CD14-positive monocyte (primary cell): ENCODE data around the gene VKORC1L1. TPM values are rescaled to one million over a fixed set of nuclear protein-coding genes. Genes with fewer than 3 reads are reported as not detected.
A peak's percentile ranks its signal among the peaks of the same experiment; 100 is the strongest.
"Not testable (repeated sequence)": the region's sequence is repeated elsewhere in the genome, so short reads cannot be mapped to it uniquely, and the experiment has no call there.

Source experiments
- DNase-seq, 3 donors: peaks; one replicate each; pipeline ENCODE4 v3.0.0-alpha.2; 2011 to 2022
- H2AFZ ChIP-seq: 2 replicates; pipeline ENCODE4 v1.6.0; 2012; ENCODE audit warnings: mild to moderate bottlenecking, low read depth, low read length, inconsistent platforms; ENCODE audit not compliant: insufficient read depth, poor library complexity, severe bottlenecking
- H3K27ac ChIP-seq, 2 donors: 1 replicate in 1 of 2; 2 replicates in 1 of 2; pipeline ENCODE4 v1.5.1; 2012 to 2013; ENCODE audit warnings: low read length in 2 of 2, control low read depth in 1 of 2, inconsistent platforms in 1 of 2, low read depth in 1 of 2, mild to moderate bottlenecking in 1 of 2
- H3K27me3 ChIP-seq, 2 donors: one replicate each; pipeline versions ENCODE4 v1.6.0 to v1.6.1; 2011 to 2013; ENCODE audit warnings: low read length in 2 of 2; ENCODE audit not compliant: control insufficient read depth in 2 of 2, insufficient read depth in 2 of 2
- H3K36me3 ChIP-seq, 2 donors: replicated peaks in 1 of 2; 1 replicate in 1 of 2; 2 replicates in 1 of 2; pipeline versions ENCODE4 v1.5.1 to v1.6.1; 2012 to 2013; ENCODE audit warnings: low read length in 2 of 2, control low read depth in 1 of 2, inconsistent platforms in 1 of 2, mild to moderate bottlenecking in 1 of 2; ENCODE audit not compliant: insufficient read depth in 2 of 2, control insufficient read depth in 1 of 2
- H3K4me1 ChIP-seq, 2 donors: 1 replicate in 1 of 2; 2 replicates in 1 of 2; pipeline versions ENCODE4 v1.5.1 to v1.6.1; 2012 to 2013; ENCODE audit warnings: low read length in 2 of 2, control low read depth in 1 of 2, inconsistent platforms in 1 of 2, mild to moderate bottlenecking in 1 of 2, moderate library complexity in 1 of 2; ENCODE audit not compliant: insufficient read depth in 2 of 2, control insufficient read depth in 1 of 2
- H3K4me2 ChIP-seq: replicated peaks from 2 replicates; pipeline ENCODE3; 2012; ENCODE audit warnings: low read length, moderate library complexity, mild to moderate bottlenecking; ENCODE audit not compliant: poor library complexity, severe bottlenecking; ENCODE audit errors: extremely low read depth
- H3K4me3 ChIP-seq, 3 experiments: fragments of 200-600 bp in 1 of 3; sonication (generic) in 1 of 3; replicated peaks in 1 of 3; 1 replicate in 2 of 3; 2 replicates in 1 of 3; pipeline ENCODE4 v1.5.1; 2011 to 2013; ENCODE audit warnings: low read length in 3 of 3, mild to moderate bottlenecking in 3 of 3, control low read depth in 2 of 3, low read depth in 2 of 3, inconsistent platforms in 1 of 3, moderate library complexity in 1 of 3
- H3K79me2 ChIP-seq: 2 replicates; pipeline ENCODE4 v1.6.0; 2012; ENCODE audit warnings: mild to moderate bottlenecking, control low read depth, inconsistent platforms, low read length, moderate library complexity; ENCODE audit not compliant: insufficient read depth
- H3K9ac ChIP-seq: 2 replicates; pipeline ENCODE4 v1.6.0; 2017; ENCODE audit warnings: low read length, mild to moderate bottlenecking; ENCODE audit not compliant: insufficient read depth, poor library complexity, severe bottlenecking
- H3K9me3 ChIP-seq, 2 donors: replicated peaks in 1 of 2; 1 replicate in 1 of 2; 2 replicates in 1 of 2; pipeline versions ENCODE4 v1.5.1 to v1.6.1; 2012 to 2013; ENCODE audit warnings: low read length in 2 of 2, control low read depth in 1 of 2; ENCODE audit not compliant: control insufficient read depth in 1 of 2, insufficient read depth in 1 of 2
- H4K20me1 ChIP-seq: 2 replicates; pipeline ENCODE4 v1.6.0; 2012; ENCODE audit warnings: mild to moderate bottlenecking, low read length, control low read depth, moderate library complexity; ENCODE audit not compliant: insufficient read depth
- H3K27ac Mint-ChIP-seq, 7 donors: one replicate each; pipeline ENCODE4 v1.8.0; 2020; ENCODE audit warnings: mild to moderate bottlenecking in 7 of 7, mixed read lengths in 7 of 7, moderate library complexity in 6 of 7, inconsistent platforms in 2 of 7
- H3K27me3 Mint-ChIP-seq, 3 donors: one replicate each; pipeline ENCODE4 v1.8.0; 2021 to 2022; ENCODE audit warnings: low read depth in 3 of 3, mild to moderate bottlenecking in 3 of 3, mixed read lengths in 3 of 3, moderate library complexity in 3 of 3, inconsistent platforms in 1 of 3
- H3K36me3 Mint-ChIP-seq, 2 donors: one replicate each; pipeline ENCODE4 v1.8.0; 2020; ENCODE audit warnings: mixed read lengths in 2 of 2, inconsistent platforms in 1 of 2, mild to moderate bottlenecking in 1 of 2
- H3K4me1 Mint-ChIP-seq: one replicate; pipeline ENCODE4 v1.8.0; 2020; ENCODE audit warnings: mild to moderate bottlenecking, mixed read lengths
- H3K4me3 Mint-ChIP-seq, 2 donors: one replicate each; pipeline ENCODE4 v1.8.0; 2020; ENCODE audit warnings: mild to moderate bottlenecking in 2 of 2, mixed read lengths in 2 of 2, moderate library complexity in 1 of 2
- H3K9me3 Mint-ChIP-seq, 7 donors: one replicate each; pipeline ENCODE4 v1.8.0; 2020 to 2022; ENCODE audit warnings: mixed read lengths in 7 of 7, mild to moderate bottlenecking in 6 of 7, moderate library complexity in 6 of 7, inconsistent platforms in 2 of 7
- CTCF ChIP-seq: fragments of 200-600 bp; IDR thresholded peaks from one replicate; pipeline ENCODE4 v1.8.0; 2022; ENCODE audit warnings: antibody characterized with exemption, mild to moderate bottlenecking
- WGBS: methylation state at CpG from one replicate; pipeline ENCODE4 v1.1.5; 2013; ENCODE audit warnings: missing lambda C conversion rate; ENCODE audit not compliant: insufficient coverage; 5-methylcytosine and 5-hydroxymethylcytosine counted together
- intact Hi-C, 2 donors: fragments of 100-400 bp; cut with micrococcal nuclease; formaldehyde crosslinking; loops; one replicate each; pipeline versions ENCODE4 v1.15.0 to v1.15.1; 2023
- polyA plus RNA-seq, 3 donors: library from polyadenylated mRNA; depleted of rRNA in 1 of 3; unstranded in 2 of 3; stranded (reverse) in 1 of 3; fragments of 300-500 nt in 2 of 3; fragments of >200 nt in 1 of 3; fragmentation: Illumina TruSeq in 2 of 3; gene quantifications; 1 replicate in 2 of 3; 2 replicates in 1 of 3; pipeline ENCODE4 v1.2.3, GENCODE V29; 2012 to 2021

Gene VKORC1L1
- polyA plus RNA-seq, 3 donors: 1.9 to 3.2 (median 2.7) TPM

- peak overlapping the region in 2 of 7 donors; percentile 9 to 48 for H3K27ac Mint-ChIP-seq
- WGBS: 82% methylated on average over 2 of the region's 4 CpGs
- Histone ChIP-seq H2AFZ (no peak overlapping the region), H3K27ac (no peak overlapping the region), H3K4me2 (no peak overlapping the region), H3K4me3 (no peak overlapping the region), H3K36me3 (no peaks in the 10 kb centered on the region), H4K20me1 (no peaks in the 10 kb centered on the region), H3K9me3 (no peaks in the 10 kb centered on the region), H3K79me2 (no peaks in the 10 kb centered on the region), H3K27me3 (no peaks in the 10 kb centered on the region), H3K9ac (no peak overlapping the region), H3K4me1 (no peaks in the 10 kb centered on the region)
- H3K4me3 Mint-ChIP-seq: no peak overlapping the region
- DNase-seq: no peak
- no peaks in the 10 kb centered on the region for H3K36me3 Mint-ChIP-seq
- peaks cover 0 to 6% (median 0%) of the 10 kb centered on the region in 7 donors for H3K9me3 Mint-ChIP-seq
- no peak for TF ChIP-seq CTCF
- H3K27me3 Mint-ChIP-seq: peaks cover 0 to 2% (median 2%) of the 10 kb centered on the region in 3 donors
- no peaks in the 10 kb centered on the region for H3K4me1 Mint-ChIP-seq
- intact Hi-C loops: no loop called here
These were observed 26.8 kb upstream of the VKORC1L1 start for GRCh38 chr7:65846008-65846570.

GRCh38 chr7:65853426-65853825 lies 19.4 kb upstream of the VKORC1L1 start:
- H3K9ac ChIP-seq, H3K27me3 ChIP-seq, H3K4me2 ChIP-seq, H3K36me3 ChIP-seq, H3K4me3 ChIP-seq, H3K36me3 Mint-ChIP-seq, H4K20me1 ChIP-seq, H3K9me3 ChIP-seq, H3K27ac ChIP-seq, H3K4me3 Mint-ChIP-seq, DNase-seq, H3K4me1 ChIP-seq, intact Hi-C loops, H3K27ac Mint-ChIP-seq, H3K9me3 Mint-ChIP-seq, H3K79me2 ChIP-seq, H3K4me1 Mint-ChIP-seq, H2AFZ ChIP-seq: not testable (repeated sequence)
- 100% methylated on average over 1 of the region's 3 CpGs for WGBS
- H3K27me3 Mint-ChIP-seq: peaks cover 5 to 12% (median 11%) of the 10 kb centered on the region in 3 donors

GRCh38 chr7:65853892-65854291 lies 19.0 kb upstream of the VKORC1L1 start:
- H3K27ac Mint-ChIP-seq, H3K36me3 ChIP-seq, DNase-seq, H3K27ac ChIP-seq, H3K4me3 ChIP-seq, H4K20me1 ChIP-seq, H3K9me3 Mint-ChIP-seq, H3K4me1 Mint-ChIP-seq, H3K27me3 ChIP-seq, H3K9me3 ChIP-seq, H3K4me1 ChIP-seq, H3K4me2 ChIP-seq, H3K36me3 Mint-ChIP-seq, H3K79me2 ChIP-seq, H3K9ac ChIP-seq, H2AFZ ChIP-seq, H3K4me3 Mint-ChIP-seq, intact Hi-C loops: not testable (repeated sequence)
- peaks cover 5 to 12% (median 11%) of the 10 kb centered on the region in 3 donors for H3K27me3 Mint-ChIP-seq
- 92% methylated on average over 6 of the region's 7 CpGs for WGBS

- H3K9me3 ChIP-seq, intact Hi-C loops, H3K4me2 ChIP-seq, H3K4me3 ChIP-seq, H3K4me3 Mint-ChIP-seq, DNase-seq, H4K20me1 ChIP-seq, H3K27ac Mint-ChIP-seq, H2AFZ ChIP-seq, H3K27me3 ChIP-seq, H3K79me2 ChIP-seq, H3K36me3 ChIP-seq, H3K4me1 Mint-ChIP-seq, H3K36me3 Mint-ChIP-seq, H3K9me3 Mint-ChIP-seq, H3K4me1 ChIP-seq, H3K27ac ChIP-seq, H3K9ac ChIP-seq: not testable (repeated sequence)
- H3K27me3 Mint-ChIP-seq: peaks cover 5 to 10% (median 9%) of the 10 kb centered on the region in 3 donors
- WGBS: no CpG with 5 or more reads among the region's 5 CpGs
These were observed 15.5 kb upstream of the VKORC1L1 start for GRCh38 chr7:65857321-65857894.
